GM12878 (cell line): ENCODE measurements around the gene COL16A1. TPM values are rescaled to one million over a fixed set of nuclear protein-coding genes. Genes with fewer than 3 reads are reported as not detected.

Experiments
- ATAC-seq: fragments of 200-7000 bp; cut with Tn5 transposase; 3 replicates; pipeline ENCODE4 v1.9.1; 2020; ENCODE audit warnings: mild to moderate bottlenecking, moderate library complexity
- BruUV-seq: library from RNA; stranded (reverse); fragments of 400-500 nt; replicated peaks from 2 replicates; lab custom pipeline; 2021; lab: Mats Ljungman, UMichigan
- CTCF ChIA-PET: fragments of 300-600 bp; sonication (Branson Sonifier 250); formaldehyde crosslinking; extraction: SDS; loops from one replicate; lab custom pipeline; 2021; ENCODE audit warnings: inconsistent platforms; lab: Yijun Ruan, JAX
- POLR2A ChIA-PET: fragments of 350-600 bp; formaldehyde crosslinking; extraction: SDS; loops from one replicate; lab custom pipeline; 2021; ENCODE audit warnings: inconsistent platforms; lab: Charles Lee
- RAD21 ChIA-PET: fragments of 300-600 bp; sonication (Branson Sonifier 250); formaldehyde crosslinking; loops from one replicate; lab custom pipeline; 2023; ENCODE audit warnings: antibody characterized with exemption; ENCODE audit not compliant: unreplicated experiment; lab: Charles Lee
- SMC1A ChIA-PET: fragments of 300-600 bp; sonication (Branson Sonifier 250); formaldehyde crosslinking; loops from one replicate; lab custom pipeline; 2023; ENCODE audit not compliant: unreplicated experiment, uncharacterized antibody; lab: Charles Lee
- DNase-seq: peaks from one replicate; pipeline ENCODE4 v3.0.0-alpha.2; 2011; ENCODE audit warnings: low read depth, low spot score
- FAIRE-seq: peaks from 3 replicates; lab custom pipeline; 2011; peaks lifted over from hg19 to GRCh38; lab: Jason Lieb, UNC
- H2AFZ ChIP-seq: 2 replicates; pipeline ENCODE4 v1.6.0; 2011; ENCODE audit warnings: low read depth, low read length, control low read depth; ENCODE audit not compliant: control insufficient read depth
- H3K27ac ChIP-seq: 2 replicates; pipeline ENCODE4 v1.5.1; 2011; ENCODE audit warnings: control low read depth; ENCODE audit not compliant: control insufficient read depth, insufficient read depth
- H3K27me3 ChIP-seq, 2 experiments: replicated peaks in 1 of 2; 2 replicates each; pipeline versions ENCODE4 v1.6.0 to v1.6.1; 2011; ENCODE audit warnings: low read length in 1 of 2; ENCODE audit not compliant: control insufficient read depth in 2 of 2, insufficient read depth in 2 of 2
- H3K36me3 ChIP-seq, 2 experiments: 2 replicates each; pipeline ENCODE4 v1.5.1; 2011; ENCODE audit warnings: low read length in 1 of 2; ENCODE audit not compliant: control insufficient read depth in 2 of 2, insufficient read depth in 2 of 2
- H3K4me1 ChIP-seq: 2 replicates; pipeline ENCODE4 v1.6.1; 2011; ENCODE audit warnings: mild to moderate bottlenecking, low read length, moderate library complexity, mixed read lengths; ENCODE audit not compliant: control insufficient read depth, insufficient read depth
- H3K4me2 ChIP-seq: 2 replicates; pipeline ENCODE4 v1.6.0; 2011; ENCODE audit warnings: control low read depth; ENCODE audit not compliant: control insufficient read depth, insufficient read depth
- H3K4me3 ChIP-seq: fragments of 200-600 bp; sonication (generic); 2 replicates; pipeline ENCODE4 v1.5.1; 2016
- H3K79me2 ChIP-seq: 2 replicates; pipeline ENCODE4 v1.6.0; 2011; ENCODE audit warnings: low read length; ENCODE audit not compliant: control insufficient read depth, insufficient read depth
- H3K9ac ChIP-seq: 2 replicates; pipeline ENCODE4 v1.8.0; 2011; ENCODE audit warnings: low read length, control low read depth, mixed read lengths; ENCODE audit not compliant: control insufficient read depth, insufficient read depth
- H3K9me3 ChIP-seq: replicated peaks from 3 replicates; pipeline ENCODE4 v1.5.1; 2011; ENCODE audit warnings: mild to moderate bottlenecking, low read length; ENCODE audit not compliant: control insufficient read depth, insufficient read depth
- H4K20me1 ChIP-seq: 2 replicates; pipeline ENCODE4 v1.6.0; 2011; ENCODE audit not compliant: control insufficient read depth, insufficient read depth
- BACH1 ChIP-seq: fragments of 450-650 bp; IDR thresholded peaks from 2 replicates; pipeline ENCODE4 v1.6.1; 2017; ENCODE audit warnings: mild to moderate bottlenecking, borderline replicate concordance
- CHD2 ChIP-seq: IDR thresholded peaks from 2 replicates; pipeline ENCODE4 v1.6.1; 2011; ENCODE audit warnings: low read depth, low read length, improper control_type of control experiment, borderline replicate concordance
- EED ChIP-seq: sonication (generic); IDR thresholded peaks from 2 replicates; pipeline ENCODE4 v1.6.1; 2016; ENCODE audit warnings: antibody characterized with exemption, low read depth
- ELK1 ChIP-seq: IDR thresholded peaks from 2 replicates; pipeline ENCODE4 v1.6.1; 2012; ENCODE audit warnings: low read depth, low read length, improper control_type of control experiment
- ESRRA ChIP-seq: IDR thresholded peaks from 2 replicates; pipeline ENCODE4 v1.6.1; 2012; ENCODE audit warnings: mild to moderate bottlenecking, low read length, improper control_type of control experiment
- JUND ChIP-seq: IDR thresholded peaks from 2 replicates; pipeline ENCODE4 v1.6.1; 2012; ENCODE audit warnings: low read depth, mild to moderate bottlenecking, low read length, improper control_type of control experiment, moderate library complexity
- MXI1 ChIP-seq: fragments of 150-350 bp; IDR thresholded peaks from 2 replicates; pipeline ENCODE4 v1.6.1; 2011; ENCODE audit warnings: low read depth, mild to moderate bottlenecking, inconsistent platforms, low read length, improper control_type of control experiment
- NFIC ChIP-seq: IDR thresholded peaks from 2 replicates; pipeline ENCODE4 v1.6.1; 2012; ENCODE audit warnings: low read depth, mild to moderate bottlenecking, inconsistent platforms, low read length, moderate library complexity
- NRF1 ChIP-seq: conservative IDR thresholded peaks from 2 replicates; pipeline ENCODE4 v1.6.1; 2011; ENCODE audit warnings: mild to moderate bottlenecking, low read depth, low read length, improper control_type of control experiment
- RELA ChIP-seq: fragments of 450-650 bp; IDR thresholded peaks from 2 replicates; pipeline ENCODE4 v1.8.0; 2014; ENCODE audit warnings: borderline replicate concordance; ENCODE audit not compliant: partially characterized antibody
- SREBF2 ChIP-seq: IDR thresholded peaks from 2 replicates; pipeline ENCODE4 v1.6.1; 2012; ENCODE audit warnings: mild to moderate bottlenecking, low read length
- TARDBP ChIP-seq: IDR thresholded peaks from 2 replicates; pipeline ENCODE4 v1.6.1; 2016; ENCODE audit warnings: borderline replicate concordance
- YY1 ChIP-seq: IDR thresholded peaks from 2 replicates; pipeline ENCODE4 v1.6.1; 2011; ENCODE audit warnings: low read depth, mild to moderate bottlenecking, low read length
- WGBS: methylation state at CpG from one replicate; pipeline ENCODE4 v1.1.6; 2016; ENCODE audit warnings: low lambda C conversion rate; ENCODE audit not compliant: insufficient replicate concordance, insufficient coverage; ENCODE audit errors: missing lambda C conversion rate; 5-methylcytosine and 5-hydroxymethylcytosine counted together
- in situ Hi-C: fragments of 300-500 bp; cut with MboI; formaldehyde crosslinking; loops from 9 replicates; pipeline ENCODE4 v1.14.3; 2018; ENCODE audit warnings: mixed read lengths
- intact Hi-C: fragments of 100-400 bp; cut with micrococcal nuclease; formaldehyde crosslinking; loops from one replicate; pipeline ENCODE4 v1.14.2; 2022; ENCODE audit not compliant: unreplicated experiment
- polyA plus RNA-seq, 11 experiments: library from polyadenylated mRNA; depleted of rRNA in 4 of 11; unstranded in 6 of 11; stranded (reverse) in 5 of 11; fragments of >200 nt; fragmentation: Nextera tagmentation in 4 of 11; fragmentation: Illumina TruSeq in 1 of 11; extraction: Ambion mirVana in 4 of 11; extraction: Trizol in 1 of 11; gene quantifications; 1 replicate in 1 of 11; 2 replicates in 10 of 11; pipeline versions ENCODE4 v1.2.1 to v1.2.3, GENCODE V29; 2011 to 2016; ENCODE audit warnings: inconsistent platforms in 2 of 11, missing spikeins in 2 of 11, low read depth in 1 of 11
- total RNA-seq, 4 experiments: library from RNA; depleted of rRNA in 3 of 4; stranded (reverse); fragments of >200 nt in 3 of 4; fragmentation: Illumina TruSeq in 1 of 4; extraction: Trizol in 1 of 4; gene quantifications; 2 replicates each; pipeline versions ENCODE4 v1.2.1 to v1.2.3, GENCODE V29; 2013 to 2021
- TF ChIP-seq, protein P1 (sequence below): fragments of 450-650 bp; IDR thresholded peaks from 2 replicates; pipeline ENCODE4 v1.6.1; 2017; ENCODE audit warnings: mild to moderate bottlenecking, low read depth, inconsistent platforms; ENCODE audit not compliant: poor library complexity, severe bottlenecking
- TF ChIP-seq, protein P2 (sequence below): fragments of 450-650 bp; IDR thresholded peaks from 2 replicates; pipeline ENCODE4 v1.6.1; 2016; ENCODE audit warnings: mild to moderate bottlenecking, moderate library complexity, borderline replicate concordance

COL16A1 gene
- total and polyA plus RNA-seq, 10 of the 15 experiments (the other 5 are each of a cell fraction or from before 2014, with no cell fraction given), result 0.02 to 3.7 (median 0.59) TPM

DNA sequence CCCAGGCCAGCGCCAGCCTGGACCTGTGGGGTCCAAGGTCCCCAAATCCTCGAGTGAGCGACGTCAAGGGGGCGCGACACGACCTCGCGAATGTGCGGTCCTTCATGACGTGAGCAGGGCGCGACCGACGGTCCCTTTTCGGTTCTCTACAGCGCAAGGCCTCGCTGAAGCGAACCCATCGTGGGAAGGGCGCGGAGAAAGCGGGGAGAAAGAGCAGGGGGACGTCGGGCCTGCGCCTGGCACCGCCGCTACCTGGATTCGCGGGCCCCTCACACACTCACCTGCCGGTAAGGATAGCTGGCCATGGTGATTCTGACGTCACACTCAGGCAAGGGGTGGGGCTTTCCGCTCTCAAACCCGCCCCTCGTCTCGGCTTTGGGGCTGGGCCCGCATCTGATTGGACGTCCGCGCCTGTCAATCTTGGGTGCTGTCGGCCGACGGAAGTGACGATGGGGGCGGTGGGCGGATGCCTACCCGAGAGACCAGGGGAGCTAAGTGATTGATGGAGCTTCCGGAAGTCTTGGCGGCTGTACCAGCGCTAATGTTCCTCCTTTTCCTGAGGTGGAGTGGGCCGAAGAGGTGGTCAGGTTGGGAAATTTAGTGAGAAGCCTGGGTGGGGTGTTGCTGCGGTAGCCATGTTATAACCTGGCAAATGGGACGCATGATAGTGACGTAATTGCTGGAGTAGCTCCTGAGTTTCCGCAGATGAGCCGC is 59.1 kb downstream of the COL16A1 start, which contains the start of gene PEF1:
Gene PEF1, minus strand, starts transcription at position 317 of the 714 bp plus-strand sequence. Its CDS starts 12 bp downstream, at position 305.
- DNase-seq (peak; percentile 90), ATAC-seq (peak; percentile 85), FAIRE-seq (peak; percentile 99)
- under 1% methylated on average over 53 of the region's 56 CpGs for WGBS
- Histone ChIP-seq H3K4me1 (peaks cover 5% of the 10 kb centered on the region), H3K4me3 (peak within 1 kb of the TSS; percentile 78), H2AFZ (peak within 1 kb of the TSS; percentile 84), H3K79me2 (peaks cover 38% of the 10 kb centered on the region), H4K20me1 (no peaks in the 10 kb centered on the region), H3K27me3 (no peaks in the 10 kb centered on the region), H3K27ac (peak within 1 kb of the TSS; percentile 92), H3K9me3 (no peaks in the 10 kb centered on the region), H3K4me2 (peak within 1 kb of the TSS; percentile 84), H3K36me3 (no peaks in the 10 kb centered on the region), H3K9ac (peak within 1 kb of the TSS; percentile 89)
- ChIA-PET SMC1A (interaction anchor here (0.8 to 1.5 kb wide), 6 partner anchors 14 to 222 kb away, joined by 3 to 5 read pairs (median 3); no protein-coding TSS in a partner anchor), CTCF (interaction anchor here (0.6 to 3.2 kb wide), 16 partner anchors 8 to 478 kb away, joined by 3 to 14 read pairs (median 4); partner anchors contain the start of gene COL16A1), POLR2A (interaction anchor here (0.7 to 0.8 kb wide), 2 partner anchors 348 to 920 kb away, joined by 3 to 4 read pairs; partner anchors contain the start of genes SNRNP40 and ZCCHC17), RAD21 (interaction anchor here (0.6 to 2.1 kb wide), 14 partner anchors 10 to 422 kb away, joined by 3 to 11 read pairs (median 3); no protein-coding TSS in a partner anchor)
- in situ Hi-C loops (no loop called here), intact Hi-C loops (no loop called here)
- BruUV-seq, result no TSS peak
- no peak for TF ChIP-seq SREBF2
- no peak for TF ChIP-seq NFIC
- no peak for TF ChIP-seq JUND
- TF ChIP-seq YY1, result peak; percentile 100
- peak; percentile 80; the same call in 1 of the 2 replicates for TF ChIP-seq CHD2
- 0 out of 2 replicates have a peak, but pooled peaks have one; percentile 61 for TF ChIP-seq TARDBP
- no peak for TF ChIP-seq NRF1
- TF ChIP-seq, protein P1, sequence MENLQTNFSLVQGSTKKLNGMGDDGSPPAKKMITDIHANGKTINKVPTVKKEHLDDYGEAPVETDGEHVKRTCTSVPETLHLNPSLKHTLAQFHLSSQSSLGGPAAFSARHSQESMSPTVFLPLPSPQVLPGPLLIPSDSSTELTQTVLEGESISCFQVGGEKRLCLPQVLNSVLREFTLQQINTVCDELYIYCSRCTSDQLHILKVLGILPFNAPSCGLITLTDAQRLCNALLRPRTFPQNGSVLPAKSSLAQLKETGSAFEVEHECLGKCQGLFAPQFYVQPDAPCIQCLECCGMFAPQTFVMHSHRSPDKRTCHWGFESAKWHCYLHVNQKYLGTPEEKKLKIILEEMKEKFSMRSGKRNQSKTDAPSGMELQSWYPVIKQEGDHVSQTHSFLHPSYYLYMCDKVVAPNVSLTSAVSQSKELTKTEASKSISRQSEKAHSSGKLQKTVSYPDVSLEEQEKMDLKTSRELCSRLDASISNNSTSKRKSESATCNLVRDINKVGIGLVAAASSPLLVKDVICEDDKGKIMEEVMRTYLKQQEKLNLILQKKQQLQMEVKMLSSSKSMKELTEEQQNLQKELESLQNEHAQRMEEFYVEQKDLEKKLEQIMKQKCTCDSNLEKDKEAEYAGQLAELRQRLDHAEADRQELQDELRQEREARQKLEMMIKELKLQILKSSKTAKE, result peak; percentile 40
- TF ChIP-seq BACH1, result peak; percentile 49; the same call in 1 of the 2 replicates
- peak; percentile 85 for TF ChIP-seq RELA
- TF ChIP-seq, protein P2, sequence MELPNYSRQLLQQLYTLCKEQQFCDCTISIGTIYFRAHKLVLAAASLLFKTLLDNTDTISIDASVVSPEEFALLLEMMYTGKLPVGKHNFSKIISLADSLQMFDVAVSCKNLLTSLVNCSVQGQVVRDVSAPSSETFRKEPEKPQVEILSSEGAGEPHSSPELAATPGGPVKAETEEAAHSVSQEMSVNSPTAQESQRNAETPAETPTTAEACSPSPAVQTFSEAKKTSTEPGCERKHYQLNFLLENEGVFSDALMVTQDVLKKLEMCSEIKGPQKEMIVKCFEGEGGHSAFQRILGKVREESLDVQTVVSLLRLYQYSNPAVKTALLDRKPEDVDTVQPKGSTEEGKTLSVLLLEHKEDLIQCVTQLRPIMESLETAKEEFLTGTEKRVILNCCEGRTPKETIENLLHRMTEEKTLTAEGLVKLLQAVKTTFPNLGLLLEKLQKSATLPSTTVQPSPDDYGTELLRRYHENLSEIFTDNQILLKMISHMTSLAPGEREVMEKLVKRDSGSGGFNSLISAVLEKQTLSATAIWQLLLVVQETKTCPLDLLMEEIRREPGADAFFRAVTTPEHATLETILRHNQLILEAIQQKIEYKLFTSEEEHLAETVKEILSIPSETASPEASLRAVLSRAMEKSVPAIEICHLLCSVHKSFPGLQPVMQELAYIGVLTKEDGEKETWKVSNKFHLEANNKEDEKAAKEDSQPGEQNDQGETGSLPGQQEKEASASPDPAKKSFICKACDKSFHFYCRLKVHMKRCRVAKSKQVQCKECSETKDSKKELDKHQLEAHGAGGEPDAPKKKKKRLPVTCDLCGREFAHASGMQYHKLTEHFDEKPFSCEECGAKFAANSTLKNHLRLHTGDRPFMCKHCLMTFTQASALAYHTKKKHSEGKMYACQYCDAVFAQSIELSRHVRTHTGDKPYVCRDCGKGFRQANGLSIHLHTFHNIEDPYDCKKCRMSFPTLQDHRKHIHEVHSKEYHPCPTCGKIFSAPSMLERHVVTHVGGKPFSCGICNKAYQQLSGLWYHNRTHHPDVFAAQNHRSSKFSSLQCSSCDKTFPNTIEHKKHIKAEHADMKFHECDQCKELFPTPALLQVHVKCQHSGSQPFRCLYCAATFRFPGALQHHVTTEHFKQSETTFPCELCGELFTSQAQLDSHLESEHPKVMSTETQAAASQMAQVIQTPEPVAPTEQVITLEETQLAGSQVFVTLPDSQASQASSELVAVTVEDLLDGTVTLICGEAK, result peak; percentile 97
- TF ChIP-seq EED, result peak; percentile 63; the same call in 1 of the 2 replicates
- TF ChIP-seq ELK1, result peak; percentile 27; the same call in 1 of the 2 replicates
- peak; percentile 74 for TF ChIP-seq MXI1
- peak; percentile 81 for TF ChIP-seq ESRRA
